Endothelial cell of umbilical vein (primary cell): ENCODE measurements around the gene PRDX5. TPM values are rescaled to one million over a fixed set of nuclear protein-coding genes. Genes with fewer than 3 reads are reported as not detected.

Experiments
- BruUV-seq: library from RNA; stranded (reverse); fragments of 400-500 nt; replicated peaks from 2 replicates; lab custom pipeline; 2021; lab: Mats Ljungman, UMichigan
- CTCF ChIA-PET: fragments of 300-600, 350-600 bp; sonication (Branson Sonifier 250); formaldehyde crosslinking; loops from one replicate; lab custom pipeline; 2021; ENCODE audit warnings: antibody characterized with exemption, inconsistent platforms; lab: Charles Lee
- POLR2A ChIA-PET: fragments of 300-600, 350-600 bp; sonication (Branson Sonifier 250); formaldehyde crosslinking; loops from one replicate; lab custom pipeline; 2021; ENCODE audit warnings: antibody characterized with exemption, inconsistent platforms; lab: Charles Lee
- DNase-seq: peaks from one replicate; pipeline ENCODE4 v3.0.0-alpha.2; 2011; ENCODE audit warnings: low read depth, low spot score
- FAIRE-seq: peaks from 2 replicates; lab custom pipeline; 2011; peaks lifted over from hg19 to GRCh38; lab: Jason Lieb, UNC
- H2AFZ ChIP-seq: 2 replicates; pipeline ENCODE4 v1.6.0; 2012; ENCODE audit warnings: low read depth, low read length, control low read depth, inconsistent platforms
- H3K27ac ChIP-seq: 2 replicates; pipeline ENCODE4 v1.5.1; 2011; ENCODE audit warnings: low read depth, mild to moderate bottlenecking, control low read depth, low read length, moderate library complexity; ENCODE audit not compliant: insufficient read depth
- H3K27me3 ChIP-seq, 2 experiments: 2 replicates each; pipeline versions ENCODE4 v1.6.0 to v1.6.1; 2011; ENCODE audit warnings: low read length in 2 of 2, mixed read lengths in 1 of 2; ENCODE audit not compliant: control insufficient read depth in 2 of 2, insufficient read depth in 2 of 2
- H3K36me3 ChIP-seq, 2 experiments: 2 replicates in 1 of 2; 3 replicates in 1 of 2; pipeline ENCODE4 v1.5.1; 2011; ENCODE audit warnings: low read length in 2 of 2, mild to moderate bottlenecking in 1 of 2, moderate library complexity in 1 of 2; ENCODE audit not compliant: control insufficient read depth in 2 of 2, insufficient read depth in 2 of 2; ENCODE audit errors: extremely low read depth in 1 of 2
- H3K4me1 ChIP-seq: 3 replicates; pipeline ENCODE4 v1.5.1; 2011; ENCODE audit warnings: mild to moderate bottlenecking, low read length; ENCODE audit not compliant: control insufficient read depth, insufficient read depth; ENCODE audit errors: extremely low read depth
- H3K4me2 ChIP-seq: 2 replicates; pipeline ENCODE4 v1.6.1; 2011; ENCODE audit warnings: low read length, control low read depth, mixed read lengths; ENCODE audit not compliant: insufficient read depth
- H3K4me3 ChIP-seq, 3 experiments: fragments of 200-600 bp in 1 of 3; sonication (generic), shearing (Covaris generic) in 1 of 3; replicated peaks in 1 of 3; 2 replicates each; pipeline ENCODE4 v1.5.1; 2011 to 2016; ENCODE audit warnings: control low read depth in 3 of 3, low read length in 3 of 3, mild to moderate bottlenecking in 2 of 3, inconsistent platforms in 1 of 3, low read depth in 1 of 3, moderate library complexity in 1 of 3; ENCODE audit not compliant: insufficient read depth in 1 of 3
- H3K79me2 ChIP-seq: 2 replicates; pipeline ENCODE4 v1.6.0; 2012; ENCODE audit warnings: low read length, inconsistent platforms; ENCODE audit not compliant: control insufficient read depth, insufficient read depth
- H3K9ac ChIP-seq: replicated peaks from 2 replicates; pipeline ENCODE3; 2011; ENCODE audit warnings: low read length, control low read depth; ENCODE audit not compliant: insufficient read depth; ENCODE audit errors: extremely low read depth
- H3K9me1 ChIP-seq: replicated peaks from 3 replicates; pipeline ENCODE4 v1.6.0; 2011; ENCODE audit warnings: mild to moderate bottlenecking, low read length; ENCODE audit not compliant: control insufficient read depth, insufficient read depth; ENCODE audit errors: extremely low read depth
- H3K9me3 ChIP-seq: replicated peaks from 2 replicates; pipeline ENCODE4 v1.5.1; 2012; ENCODE audit warnings: low read length, inconsistent platforms; ENCODE audit not compliant: control insufficient read depth, insufficient read depth
- H4K20me1 ChIP-seq: replicated peaks from 2 replicates; pipeline ENCODE3; 2011; ENCODE audit warnings: mild to moderate bottlenecking, low read length; ENCODE audit not compliant: control insufficient read depth, insufficient read depth; ENCODE audit errors: extremely low read depth
- CTCF ChIP-seq, 2 donors: IDR thresholded peaks; 1 replicate in 1 of 2; 2 replicates in 1 of 2; pipeline ENCODE4 v1.5.1; 2011; ENCODE audit warnings: low read length in 2 of 2, mild to moderate bottlenecking in 2 of 2, moderate library complexity in 2 of 2, control low read depth in 1 of 2, inconsistent platforms in 1 of 2, low read depth in 1 of 2; ENCODE audit not compliant: insufficient read depth in 1 of 2; ENCODE audit errors: extremely low read depth in 1 of 2
- EZH2 ChIP-seq: IDR thresholded peaks from 2 replicates; pipeline ENCODE4 v1.6.1; 2012; ENCODE audit warnings: borderline replicate concordance, low read depth, mild to moderate bottlenecking, moderate library complexity, low read length, inconsistent platforms; ENCODE audit not compliant: severe bottlenecking
- FOS ChIP-seq: IDR thresholded peaks from 2 replicates; pipeline ENCODE4 v1.6.1; 2011; ENCODE audit warnings: mild to moderate bottlenecking, low read length, moderate library complexity, borderline replicate concordance; ENCODE audit not compliant: insufficient read depth
- GATA2 ChIP-seq: IDR thresholded peaks from 2 replicates; pipeline ENCODE4 v1.7.0; 2011; ENCODE audit warnings: low read depth, mild to moderate bottlenecking, moderate library complexity, mixed read lengths, low read length; ENCODE audit not compliant: insufficient read length, insufficient read depth
- JUN ChIP-seq: IDR thresholded peaks from 2 replicates; pipeline ENCODE4 v1.6.1; 2011; ENCODE audit warnings: borderline replicate concordance, low read depth; ENCODE audit not compliant: insufficient read length, insufficient read depth
- MAX ChIP-seq: IDR thresholded peaks from 2 replicates; pipeline ENCODE4 v1.6.1; 2011; ENCODE audit not compliant: insufficient read depth, insufficient read length
- MYC ChIP-seq: IDR thresholded peaks from one replicate; pipeline ENCODE4 v1.6.1; 2011; ENCODE audit warnings: mild to moderate bottlenecking, low read depth, low read length
- POLR2A ChIP-seq: IDR thresholded peaks from 2 replicates; pipeline ENCODE4 v1.6.1; 2012; ENCODE audit warnings: low read depth, mild to moderate bottlenecking, control low read depth, low read length
- POLR2AphosphoS5 ChIP-seq: IDR thresholded peaks from 2 replicates; pipeline ENCODE4 v1.6.1; 2012; ENCODE audit warnings: low read depth, mild to moderate bottlenecking, control low read depth, low read length, moderate library complexity; ENCODE audit not compliant: insufficient read depth
- dilution Hi-C: fragments of 300-500 bp; cut with MboI; formaldehyde crosslinking; loops from one replicate; pipeline ENCODE4 v1.15.0; 2019; ENCODE audit warnings: low sequenced_read_pairs; ENCODE audit not compliant: extremely low pct_ligation_motif_present
- intact Hi-C: fragments of 100-400 bp; cut with micrococcal nuclease; formaldehyde crosslinking; loops from one replicate; pipeline ENCODE4 v1.10.0; 2022
- polyA plus RNA-seq, 4 experiments: library from polyadenylated mRNA; depleted of rRNA in 3 of 4; stranded (reverse) in 3 of 4; unstranded in 1 of 4; fragments of >200 nt; gene quantifications; 2 replicates each; pipeline versions ENCODE4 v1.2.1 to v1.2.3, GENCODE V29; 2011 to 2012; ENCODE audit warnings: missing spikeins in 1 of 4
- total RNA-seq: library from RNA; stranded (reverse); gene quantifications from 2 replicates; pipeline ENCODE4 v1.2.3, GENCODE V29; 2021

The PRDX5 gene
- total and polyA plus RNA-seq, 2 donors (not counting 3 experiments of a cell fraction or from before 2014, with no cell fraction given) = 199 to 709 TPM

- FAIRE-seq = no peak
- Histone ChIP-seq H3K36me3 (peaks cover 0 to 23% of the 10 kb centered on the region in 2 experiments), H4K20me1 (no peaks in the 10 kb centered on the region), H3K4me2 (no peak overlapping the region), H3K9me3 (no peaks in the 10 kb centered on the region), H3K79me2 (no peaks in the 10 kb centered on the region), H2AFZ (no peak overlapping the region), H3K4me1 (no peaks in the 10 kb centered on the region), H3K4me3 (no peak overlapping the region), H3K27ac (no peak overlapping the region), H3K27me3 (no peaks in the 10 kb centered on the region), H3K9ac (no peak overlapping the region), H3K9me1 (no peaks in the 10 kb centered on the region)
- intact Hi-C loops = no loop called here
- dilution Hi-C loops = no loop called here
- no peak for DNase-seq
- POLR2A ChIA-PET = interaction anchor here (1.4 kb wide), 1 partner anchor 13 kb away, joined by 11 read pairs; no protein-coding TSS in a partner anchor
- TF ChIP-seq POLR2A = no peak
- no peak for TF ChIP-seq MAX
- TF ChIP-seq JUN = no peak
- TF ChIP-seq POLR2AphosphoS5 = no peak
- TF ChIP-seq CTCF (IDR thresholded peaks at IDR 0.05; ENCODE audit: extremely low read depth in 1 of 2, insufficient read depth in 1 of 2, low read depth in 1 of 2, low read length in 2 of 2) = no peak
- TF ChIP-seq FOS = no peak
- no peak for TF ChIP-seq EZH2
- no peak for TF ChIP-seq GATA2
- TF ChIP-seq MYC = no peak
- no TSS peak for BruUV-seq
- CTCF ChIA-PET = interaction anchor here (1.1 to 3.2 kb wide), 2 partner anchors 12 to 81 kb away, joined by 3 to 19 read pairs; no protein-coding TSS in a partner anchor
Observed at GRCh38 chr11:64367931-64368672, 50.2 kb downstream of the PRDX5 start.
